Measurements from ENCODE around the gene EXTL1.

The EXTL1 gene

GRCh38 chr1:26022404-26022779 is 817 bp downstream of the EXTL1 start:
- DNase-seq (ENCODE audit: low read depth in 1 of 2, low spot score in 1 of 2): no peak

GRCh38 chr1:26023009-26023408 is 1.4 kb downstream of the EXTL1 start:
- DNase-seq (ENCODE audit: low read depth in 1 of 2, low spot score in 1 of 2): no peak

- DNase-seq (ENCODE audit: low read depth in 1 of 2, low spot score in 1 of 2): no peak
Observed at GRCh38 chr1:26023826-26024225, 2.3 kb downstream of the EXTL1 start.

- no peak for DNase-seq (ENCODE audit: low read depth in 1 of 2, low spot score in 1 of 2)
Observed at GRCh38 chr1:26025060-26025459, 3.5 kb downstream of the EXTL1 start.

- DNase-seq (ENCODE audit: low read depth in 1 of 2, low spot score in 1 of 2): no peak
Observed at GRCh38 chr1:26025517-26025916, 3.9 kb downstream of the EXTL1 start.

- DNase-seq (ENCODE audit: low read depth in 1 of 2, low spot score in 1 of 2): no peak
Observed at GRCh38 chr1:26027716-26028489, 6.3 kb downstream of the EXTL1 start.

- DNase-seq (ENCODE audit: low read depth in 1 of 2, low spot score in 1 of 2): no peak
Observed at GRCh38 chr1:26028490-26028980, 7.0 kb downstream of the EXTL1 start.

- no peak for DNase-seq (ENCODE audit: low read depth in 1 of 2, low spot score in 1 of 2)
Observed at GRCh38 chr1:26029054-26029863, 7.7 kb downstream of the EXTL1 start.

- no peak for DNase-seq (ENCODE audit: low read depth in 1 of 2, low spot score in 1 of 2)
Observed at GRCh38 chr1:26029864-26030481, 8.4 kb downstream of the EXTL1 start.

GRCh38 chr1:26031196-26031595 is 9.6 kb downstream of the EXTL1 start:
- DNase-seq (ENCODE audit: low read depth in 1 of 2, low spot score in 1 of 2): no peak

GRCh38 chr1:26031611-26032220 is 10.1 kb downstream of the EXTL1 start:
- no peak for DNase-seq (ENCODE audit: low read depth in 1 of 2, low spot score in 1 of 2)

- DNase-seq (ENCODE audit: low read depth in 1 of 2, low spot score in 1 of 2): no peak
Observed at GRCh38 chr1:26032656-26033357, 11.2 kb downstream of the EXTL1 start.

GRCh38 chr1:26034504-26035202 is 13.1 kb downstream of the EXTL1 start:
- no peak for DNase-seq (ENCODE audit: low read depth in 1 of 2, low spot score in 1 of 2)

- peak; percentile 83 to 87 for DNase-seq (ENCODE audit: low read depth in 1 of 2, low spot score in 1 of 2)
Observed at GRCh38 chr1:26035203-26035958, 13.8 kb downstream of the EXTL1 start.

GRCh38 chr1:26035959-26036755 is 14.6 kb downstream of the EXTL1 start:
- peak; percentile 58 to 72 for DNase-seq (ENCODE audit: low read depth in 1 of 2, low spot score in 1 of 2)

GRCh38 chr1:26036756-26037281 is 15.2 kb downstream of the EXTL1 start:
- no peak for DNase-seq (ENCODE audit: low read depth in 1 of 2, low spot score in 1 of 2)

GRCh38 chr1:26037904-26038303 is 16.3 kb downstream of the EXTL1 start:
- DNase-seq (ENCODE audit: low read depth in 1 of 2, low spot score in 1 of 2): no peak

- no peak for DNase-seq (ENCODE audit: low read depth in 1 of 2, low spot score in 1 of 2)
Observed at GRCh38 chr1:26038477-26038876, 16.9 kb downstream of the EXTL1 start.

All from stimulated activated CD4-positive, alpha-beta T cell treated with anti-CD3 and anti-CD28 coated beads, Interleukin-15, amount 100 ng/mL, for 1 hour (primary cell).